A549 treated with CORT108297 at 1 μM for 4 hours (cell line): ENCODE measurements around the gene ATG3. TPM values are rescaled to one million over a fixed set of nuclear protein-coding genes. Genes with fewer than 3 reads are reported as not detected.

Experiments used
- total RNA-seq: library from RNA; stranded (reverse); fragments of 200-300 nt; extraction: Qiagen RNA extraction; gene quantifications from 5 replicates; pipeline ENCODE4 v1.2.3, GENCODE V29; 2022

Gene ATG3
- total RNA-seq, result 43.0 to 57.9 TPM (median 45.0 TPM) in 5 replicates

DNA sequence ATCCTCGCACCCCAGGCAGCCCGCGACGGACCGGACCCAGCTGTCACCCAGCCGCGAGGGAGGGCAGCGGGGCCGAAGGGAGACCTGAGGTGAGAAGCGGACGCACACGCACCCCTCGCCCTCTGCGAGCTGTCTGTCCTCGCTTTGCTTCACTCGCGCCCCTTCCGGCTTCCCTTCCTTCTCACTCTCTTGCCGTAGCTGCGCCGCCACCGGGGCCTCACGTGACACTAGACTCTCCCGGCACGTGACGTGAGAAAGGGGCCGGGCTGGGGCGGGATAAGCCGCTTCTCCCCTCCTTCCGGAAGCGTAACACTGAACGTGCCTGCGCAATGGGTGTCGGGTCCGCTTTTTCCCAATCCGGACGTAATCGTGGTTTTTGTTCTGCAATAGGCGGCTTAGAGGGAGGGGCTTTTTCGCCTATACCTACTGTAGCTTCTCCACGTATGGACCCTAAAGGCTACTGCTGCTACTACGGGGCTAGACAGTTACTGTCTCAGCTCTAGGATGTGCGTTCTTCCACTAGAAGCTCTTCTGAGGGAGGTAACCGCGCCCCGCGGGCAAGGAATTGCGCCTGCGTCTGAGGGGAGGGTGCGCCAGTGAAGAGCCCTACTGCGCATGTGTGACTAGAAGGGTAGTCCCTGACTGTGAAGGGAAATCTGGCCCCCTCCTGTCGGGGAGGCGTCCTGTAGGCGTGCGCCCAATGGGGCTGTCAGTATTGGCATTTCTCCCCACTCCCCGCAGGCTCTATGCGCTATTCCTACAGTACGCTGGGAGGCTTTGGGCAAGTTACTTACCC, at the start of gene ATG3, which contains the start of gene SLC35A5:
ATG3 (minus strand) TSS at position 229 of the 796 bp plus-strand sequence. CDS start 434 bp downstream, outside the sequence.
SLC35A5 (plus strand) TSS at position 312 of the 796 bp plus-strand sequence. CDS start 1,359 bp downstream, outside the sequence.

DNA sequence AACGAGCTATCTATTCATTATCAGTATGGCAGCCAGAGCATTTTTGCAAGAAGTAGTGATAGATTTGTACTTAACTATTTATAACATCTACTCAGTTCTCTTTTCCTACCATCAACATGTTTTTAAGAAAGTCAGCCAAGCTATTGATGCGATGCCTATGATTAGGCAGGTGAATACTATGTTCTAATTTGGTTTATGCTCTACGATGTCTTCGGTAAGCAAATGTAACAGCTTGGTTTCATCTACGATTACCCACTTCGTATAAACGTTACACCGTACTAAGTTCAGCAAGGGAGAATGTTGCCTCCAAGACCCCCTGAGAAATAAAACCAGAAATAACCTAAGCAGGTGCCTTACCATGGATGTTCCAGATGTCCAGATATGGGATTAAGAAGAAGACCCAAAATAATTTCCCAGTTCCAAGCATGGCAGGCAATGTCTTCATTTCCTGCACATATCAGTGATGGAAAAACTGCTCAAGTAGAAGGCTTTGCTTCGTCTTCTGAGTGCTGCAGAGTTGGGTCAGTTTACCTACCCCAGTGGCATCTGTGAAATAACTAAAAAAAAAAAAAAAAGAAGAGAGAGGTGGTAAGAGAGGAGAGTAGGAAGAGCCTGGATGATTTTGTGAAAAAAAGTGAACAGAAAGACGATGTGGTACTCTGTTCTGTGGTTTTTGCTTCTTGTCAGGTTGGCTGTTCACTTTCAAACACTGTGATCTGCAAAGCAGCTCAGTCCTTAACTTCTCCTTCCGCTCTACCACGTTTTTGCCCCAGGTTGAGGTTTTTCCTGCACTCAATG, 62.6 kb downstream of the ATG3 start, which contains the start of gene BTLA:
BTLA (minus strand) TSS at position 559 of the 798 bp plus-strand sequence; CDS start at position 445, 114 bp downstream.

Other genes starting within 250 kb of the ATG3 start
- gene CD200, start 228.8 kb downstream of the ATG3 start, total RNA-seq, result not detected in 5 replicates
- gene BTLA, start 62.5 kb downstream of the ATG3 start, total RNA-seq, result 0.05 TPM in 1 of 5 replicates, not detected in the others
- gene SLC35A5, start 83 bp upstream of the ATG3 start, total RNA-seq, result 15.1 to 17.5 TPM (median 15.6 TPM) in 5 replicates
- gene CCDC80, start 79.2 kb upstream of the ATG3 start, total RNA-seq, result 30.9 to 66.0 TPM (median 50.8 TPM) in 5 replicates